ENCODE results near the gene NPR1. TPM values are rescaled to one million over a fixed set of nuclear protein-coding genes. Genes with fewer than 3 reads are reported as not detected.
A peak's percentile ranks its signal among the peaks of the same experiment; 100 is the strongest.

The NPR1 gene
- total and polyA plus RNA-seq, 2 experiments from 2014 or later: 1.1 to 1.7 TPM

DNA sequence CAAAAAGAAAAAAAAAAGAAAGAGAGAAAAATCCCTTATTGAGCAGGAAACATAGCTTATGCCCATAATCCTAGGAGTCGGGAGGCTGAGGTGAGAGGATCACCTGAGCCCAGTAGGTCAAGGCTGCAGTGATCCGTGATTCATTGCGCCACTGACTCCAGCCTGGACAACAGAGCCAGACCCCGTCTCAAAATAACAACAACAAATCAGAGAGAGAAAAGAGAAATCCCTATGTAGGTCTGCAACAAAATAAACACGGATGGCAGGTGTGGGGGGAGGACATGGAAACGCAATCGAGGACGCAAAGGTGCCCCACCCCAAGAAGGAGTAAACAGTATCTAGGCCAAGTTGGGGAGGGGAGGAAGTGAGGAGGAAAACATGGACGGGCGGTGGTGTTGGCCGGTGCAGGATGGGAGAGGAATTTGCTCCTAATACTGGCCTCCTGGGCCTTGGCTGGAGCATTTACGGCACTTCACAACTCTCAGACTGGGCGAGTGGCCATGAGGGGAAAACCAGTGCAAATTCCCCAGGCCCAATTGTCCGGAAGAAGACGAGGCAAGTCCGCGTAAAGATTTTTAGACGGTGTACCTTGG lies 45.2 kb upstream of the NPR1 start:
- no peak for DNase-seq (ENCODE audit: low read depth in 1 of 2, low spot score in 1 of 2)
- TF ChIP-seq, protein P1, sequence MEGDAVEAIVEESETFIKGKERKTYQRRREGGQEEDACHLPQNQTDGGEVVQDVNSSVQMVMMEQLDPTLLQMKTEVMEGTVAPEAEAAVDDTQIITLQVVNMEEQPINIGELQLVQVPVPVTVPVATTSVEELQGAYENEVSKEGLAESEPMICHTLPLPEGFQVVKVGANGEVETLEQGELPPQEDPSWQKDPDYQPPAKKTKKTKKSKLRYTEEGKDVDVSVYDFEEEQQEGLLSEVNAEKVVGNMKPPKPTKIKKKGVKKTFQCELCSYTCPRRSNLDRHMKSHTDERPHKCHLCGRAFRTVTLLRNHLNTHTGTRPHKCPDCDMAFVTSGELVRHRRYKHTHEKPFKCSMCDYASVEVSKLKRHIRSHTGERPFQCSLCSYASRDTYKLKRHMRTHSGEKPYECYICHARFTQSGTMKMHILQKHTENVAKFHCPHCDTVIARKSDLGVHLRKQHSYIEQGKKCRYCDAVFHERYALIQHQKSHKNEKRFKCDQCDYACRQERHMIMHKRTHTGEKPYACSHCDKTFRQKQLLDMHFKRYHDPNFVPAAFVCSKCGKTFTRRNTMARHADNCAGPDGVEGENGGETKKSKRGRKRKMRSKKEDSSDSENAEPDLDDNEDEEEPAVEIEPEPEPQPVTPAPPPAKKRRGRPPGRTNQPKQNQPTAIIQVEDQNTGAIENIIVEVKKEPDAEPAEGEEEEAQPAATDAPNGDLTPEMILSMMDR (IDR thresholded peaks at IDR 0.05; ENCODE audit: low read depth, low read length): no peak
- Histone ChIP-seq H3K36me3 (peaks cover 17% of the 10 kb centered on the region), H3K9me3 (ENCODE audit: low read depth) (no peaks in the 10 kb centered on the region), H3K4me3 (no peak overlapping the region), H3K4me1 (ENCODE audit: low read depth) (peaks cover 31% of the 10 kb centered on the region), H3K27me3 (no peaks in the 10 kb centered on the region), H3K27ac (no peak overlapping the region)

DNA sequence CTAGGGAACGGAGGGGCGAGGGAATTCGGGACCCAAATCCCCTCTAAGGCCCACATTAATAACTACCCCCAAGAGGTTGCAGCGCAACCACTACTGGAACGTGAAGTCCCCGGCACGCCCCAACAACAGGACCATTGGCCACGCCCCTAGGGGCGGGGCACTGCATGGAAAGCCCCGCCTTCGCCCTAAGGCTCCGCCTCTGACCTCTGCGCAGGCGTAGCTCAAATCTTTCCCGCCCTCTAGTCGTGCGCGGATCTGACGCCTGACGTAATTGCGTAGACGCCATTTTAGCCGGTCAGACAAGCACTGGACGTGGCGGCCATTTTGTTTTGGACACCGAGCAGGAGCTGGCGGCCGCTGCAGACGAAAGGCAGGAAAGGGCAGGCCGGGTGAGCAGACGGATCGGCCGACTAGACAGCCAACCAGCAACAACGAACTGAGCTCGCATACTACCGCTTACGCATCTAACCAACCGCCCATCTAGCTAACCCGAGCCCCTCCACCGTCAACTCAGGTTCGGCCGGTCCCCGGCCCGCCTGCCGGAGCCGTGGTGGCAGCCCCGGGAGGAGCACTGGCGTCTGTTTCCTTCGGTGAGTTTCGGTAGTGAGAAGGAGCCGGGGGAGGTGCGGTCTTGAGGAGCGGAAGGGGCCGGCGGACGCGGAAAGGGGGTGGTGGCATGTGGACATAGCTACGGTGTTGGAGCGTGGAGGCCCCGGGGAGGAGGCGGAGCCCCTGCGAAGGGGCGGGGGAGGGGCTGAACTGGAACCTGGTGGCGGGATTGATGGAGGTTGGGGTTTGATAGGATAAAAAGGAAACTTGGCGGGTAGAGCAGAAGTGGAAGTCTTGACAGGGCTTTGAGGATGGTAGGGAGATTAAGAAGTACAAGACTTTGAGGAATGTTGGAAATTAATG lies 44.5 kb upstream of the NPR1 start, which contains the start of gene CHTOP:
Gene CHTOP (plus strand): TSS at position 313 of the 912 bp plus-strand sequence. CDS start 2,523 bp downstream, outside the sequence.
- no peaks in the 10 kb centered on the region for H3K27me3 ChIP-seq
- no peaks in the 10 kb centered on the region for H3K9me3 ChIP-seq (ENCODE audit: low read depth)
- H3K36me3 ChIP-seq: peaks cover 22% of the 10 kb centered on the region
- peak; percentile 98 to 99 for DNase-seq (ENCODE audit: low read depth in 1 of 2, low spot score in 1 of 2)
- H3K4me1 ChIP-seq (ENCODE audit: low read depth): peaks cover 31% of the 10 kb centered on the region
- H3K27ac ChIP-seq: peak within 1 kb of the TSS; percentile 100
- TF ChIP-seq, protein P1 (IDR thresholded peaks at IDR 0.05; ENCODE audit: low read depth, low read length): no peak
- H3K4me3 ChIP-seq: peak within 1 kb of the TSS; percentile 85

DNA sequence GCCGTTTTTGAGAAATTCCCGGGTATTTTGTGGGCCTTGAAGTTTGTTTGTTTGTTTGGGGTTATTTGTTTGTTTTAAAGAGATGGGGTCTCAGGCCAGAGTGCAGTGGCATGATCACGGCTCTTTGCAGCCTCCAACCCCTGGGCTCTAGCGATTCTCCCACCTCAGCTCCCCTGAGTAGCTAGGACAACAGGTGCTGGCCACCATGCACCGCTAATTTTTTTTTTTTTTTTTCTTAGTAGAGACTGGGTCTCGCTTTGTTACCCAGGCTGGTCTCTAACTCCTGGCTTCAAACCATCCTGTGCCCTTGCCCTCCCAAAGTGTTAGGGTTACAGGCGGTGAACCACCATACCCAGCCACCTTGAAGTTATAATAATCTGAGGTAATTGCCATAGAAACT lies 42.6 kb upstream of the NPR1 start:
- H3K27ac ChIP-seq: peak overlapping the region; percentile 44
- H3K4me1 ChIP-seq (ENCODE audit: low read depth): peaks cover 20% of the 10 kb centered on the region
- DNase-seq (ENCODE audit: low read depth in 1 of 2, low spot score in 1 of 2): no peak
- no peaks in the 10 kb centered on the region for H3K27me3 ChIP-seq
- no peaks in the 10 kb centered on the region for H3K9me3 ChIP-seq (ENCODE audit: low read depth)
- peak overlapping the region; percentile 10 for H3K4me3 ChIP-seq
- TF ChIP-seq, protein P1 (IDR thresholded peaks at IDR 0.05; ENCODE audit: low read depth, low read length): no peak
- H3K36me3 ChIP-seq: peaks cover 41% of the 10 kb centered on the region

DNA sequence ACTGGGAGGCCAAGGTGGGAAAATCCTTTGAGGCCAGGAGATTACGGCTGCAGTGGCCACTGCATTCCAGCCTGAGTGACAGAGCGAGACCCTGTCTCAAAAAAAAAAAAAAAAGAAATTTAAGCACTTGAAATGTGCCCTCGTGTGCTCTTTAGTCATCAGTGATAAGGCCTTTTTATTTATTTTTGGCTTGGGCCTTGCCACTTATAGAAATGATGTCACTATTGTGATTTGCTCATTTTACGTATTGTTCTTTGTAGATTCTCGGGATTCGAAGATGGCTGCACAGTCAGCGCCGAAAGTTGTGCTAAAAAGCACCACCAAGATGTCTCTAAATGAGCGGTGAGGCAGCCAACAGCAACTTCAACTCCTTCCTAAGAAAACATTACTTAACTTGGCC lies 42.2 kb upstream of the NPR1 start:
- Histone ChIP-seq H3K4me1 (ENCODE audit: low read depth) (peaks cover 20% of the 10 kb centered on the region), H3K9me3 (ENCODE audit: low read depth) (no peaks in the 10 kb centered on the region), H3K36me3 (peaks cover 45% of the 10 kb centered on the region), H3K27me3 (no peaks in the 10 kb centered on the region), H3K27ac (peak overlapping the region; percentile 44), H3K4me3 (peak overlapping the region; percentile 10)
- no peak for DNase-seq (ENCODE audit: low read depth in 1 of 2, low spot score in 1 of 2)
- TF ChIP-seq, protein P1 (IDR thresholded peaks at IDR 0.05; ENCODE audit: low read depth, low read length): no peak

DNA sequence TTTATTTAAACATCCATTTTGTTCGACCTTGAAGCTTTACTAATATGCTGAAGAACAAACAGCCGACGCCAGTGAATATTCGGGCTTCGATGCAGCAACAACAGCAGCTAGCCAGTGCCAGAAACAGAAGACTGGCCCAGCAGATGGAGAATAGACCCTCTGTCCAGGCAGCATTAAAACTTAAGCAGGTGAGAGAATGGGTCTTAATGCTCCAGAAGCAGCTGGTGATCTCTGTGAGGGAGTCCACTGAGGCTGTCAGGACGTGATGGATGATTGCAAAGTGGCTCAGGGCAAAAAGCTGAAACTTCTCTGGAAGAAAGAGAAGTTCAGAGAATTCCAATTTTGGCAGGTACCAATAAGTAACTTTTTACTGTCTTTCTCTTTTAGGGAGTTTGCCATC lies 40.2 kb upstream of the NPR1 start:
- Histone ChIP-seq H3K4me3 (no peak overlapping the region), H3K36me3 (peaks cover 64% of the 10 kb centered on the region), H3K27me3 (no peaks in the 10 kb centered on the region), H3K9me3 (ENCODE audit: low read depth) (no peaks in the 10 kb centered on the region), H3K27ac (no peak overlapping the region), H3K4me1 (ENCODE audit: low read depth) (peaks cover 20% of the 10 kb centered on the region)
- no peak for DNase-seq (ENCODE audit: low read depth in 1 of 2, low spot score in 1 of 2)
- TF ChIP-seq, protein P1 (IDR thresholded peaks at IDR 0.05; ENCODE audit: low read depth, low read length): no peak
